GM21723 (cell line): Measurements from ENCODE around the gene CFAP99.
A peak's percentile ranks its signal among the peaks of the same experiment; 100 is the strongest.

Experiments used
- ATAC-seq: cut with Tn5 transposase; IDR thresholded peaks from one replicate; pipeline ENCODE4 v1.9.1; 2021; ENCODE audit warnings: mild to moderate bottlenecking, moderate library complexity; ENCODE audit not compliant: unreplicated experiment

The CFAP99 gene

DNA sequence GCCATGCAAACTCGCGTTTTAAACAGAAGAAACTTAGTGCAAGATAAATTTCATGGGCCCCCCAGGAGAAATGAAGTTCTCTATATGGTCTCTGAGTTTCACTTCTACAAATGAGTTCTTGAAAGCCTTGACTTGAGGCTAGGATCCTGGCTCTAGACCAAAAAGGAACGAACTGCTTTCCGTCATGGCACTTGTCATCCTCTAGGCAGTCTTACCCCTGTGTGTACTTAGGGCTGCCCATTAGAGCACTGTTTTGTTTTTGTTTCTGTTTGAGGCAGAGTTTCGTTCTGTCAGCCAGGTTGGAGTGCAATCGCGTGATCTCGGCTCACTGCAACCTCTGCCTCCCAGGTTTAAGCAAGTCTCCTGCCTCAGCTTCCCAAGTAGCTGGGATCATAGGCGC, 79.2 kb downstream of the CFAP99 start:
- peak; percentile 89 for ATAC-seq

DNA sequence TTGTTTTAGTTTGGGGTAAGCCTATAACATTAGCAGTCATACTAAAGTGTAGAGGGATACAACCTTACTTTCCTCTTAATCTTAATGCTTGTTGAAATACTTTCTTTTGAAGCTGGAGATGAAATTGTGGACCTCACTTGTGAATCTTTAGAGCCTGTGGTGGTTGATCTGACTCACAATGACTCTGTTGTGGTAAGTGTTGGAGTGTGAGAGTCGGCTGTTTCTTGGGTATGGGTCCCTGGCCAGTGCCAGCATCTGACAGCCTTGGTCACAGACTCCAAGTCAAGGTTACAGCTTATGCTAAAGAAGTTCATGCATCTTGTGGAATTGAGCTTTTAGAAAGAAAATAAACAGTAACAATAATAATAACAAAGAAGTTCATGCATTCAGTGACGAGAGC, 81.8 kb downstream of the CFAP99 start:
- ATAC-seq, result no peak

DNA sequence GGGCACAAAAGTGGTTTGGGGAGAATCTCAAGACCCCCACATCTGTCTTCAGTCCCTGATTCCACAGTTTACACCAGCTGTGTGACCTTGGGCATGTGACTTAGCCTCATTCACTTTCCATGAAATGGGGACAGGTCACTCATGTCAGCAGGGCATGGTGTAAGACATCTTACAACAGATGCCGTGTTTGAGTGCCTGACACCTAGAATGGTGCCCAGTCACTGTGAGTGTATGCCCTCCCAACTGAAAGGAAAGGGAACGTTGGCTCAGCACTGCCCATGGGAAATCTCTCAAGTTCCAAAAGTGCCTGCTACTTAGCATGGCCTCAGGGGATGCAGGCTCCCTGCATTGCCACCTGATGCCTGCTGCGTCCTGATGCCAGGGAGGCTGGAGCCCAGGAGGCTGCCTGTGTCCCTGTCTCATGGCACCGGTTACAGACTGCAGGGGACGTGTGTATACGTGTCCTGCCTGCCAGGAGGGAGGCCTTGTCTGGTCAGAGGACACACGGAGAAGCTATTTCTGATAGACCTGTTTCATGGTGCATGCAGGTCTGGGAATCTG, 82.4 kb downstream of the CFAP99 start:
- ATAC-seq, result no peak

DNA sequence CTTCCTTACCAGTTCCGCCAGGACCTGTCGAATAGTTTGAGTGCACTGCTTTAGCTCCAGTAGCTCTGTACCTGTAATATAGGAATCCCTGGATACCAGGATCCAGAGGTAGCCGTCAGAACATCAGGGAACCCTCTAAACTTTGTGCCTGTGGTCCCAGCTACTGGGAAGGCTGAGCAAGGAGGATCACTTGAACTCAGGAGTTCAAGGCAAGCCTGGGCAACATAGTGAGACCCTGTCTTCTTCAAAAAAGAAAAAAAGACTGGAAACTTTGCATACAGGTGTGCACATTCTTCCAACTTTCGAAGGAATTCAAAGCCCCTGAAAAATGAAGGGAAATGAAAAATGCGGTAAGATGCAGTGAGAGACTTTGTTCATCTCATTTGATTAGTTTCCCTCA, 85.1 kb downstream of the CFAP99 start:
- ATAC-seq, result no peak

DNA sequence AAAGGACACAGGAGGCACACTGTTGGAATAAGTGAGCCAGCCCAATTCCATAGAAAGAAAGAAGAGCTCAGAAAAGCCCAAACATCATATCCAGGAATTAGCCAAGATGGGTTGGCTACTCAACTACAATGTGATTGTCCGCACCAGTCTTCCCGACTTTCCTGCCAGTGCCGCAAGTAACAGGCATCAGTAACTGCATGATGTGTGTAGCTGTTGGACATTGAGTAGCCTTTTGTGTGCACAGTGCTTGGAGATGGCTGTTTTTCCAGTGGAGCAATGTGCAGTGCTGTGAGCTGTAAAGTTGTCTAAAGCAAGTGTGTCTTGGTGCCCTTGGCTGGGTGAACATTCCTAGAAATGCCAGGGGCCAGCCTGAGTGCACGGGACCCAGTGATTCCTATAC, 88.5 kb downstream of the CFAP99 start:
- ATAC-seq, result no peak

DNA sequence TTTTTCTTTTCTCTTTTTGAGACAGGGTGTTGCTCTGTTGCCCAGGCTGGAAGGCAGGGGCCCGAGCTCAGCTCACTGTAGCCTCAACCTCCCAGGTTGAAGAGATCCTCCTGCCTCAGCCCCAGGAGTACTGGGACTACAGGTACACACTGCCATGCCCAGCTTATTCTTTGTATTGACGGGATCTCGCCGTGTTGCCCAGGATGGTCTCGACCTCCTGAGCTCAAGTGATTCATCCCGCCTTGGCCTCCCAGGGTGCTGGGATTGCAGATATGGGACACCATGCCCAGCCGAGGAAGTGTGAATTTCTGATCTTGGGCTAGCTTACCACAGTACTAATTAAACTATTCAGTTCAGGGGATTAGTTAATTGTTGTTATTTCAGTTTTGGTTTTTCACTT, 89.1 kb downstream of the CFAP99 start:
- ATAC-seq, result no peak

DNA sequence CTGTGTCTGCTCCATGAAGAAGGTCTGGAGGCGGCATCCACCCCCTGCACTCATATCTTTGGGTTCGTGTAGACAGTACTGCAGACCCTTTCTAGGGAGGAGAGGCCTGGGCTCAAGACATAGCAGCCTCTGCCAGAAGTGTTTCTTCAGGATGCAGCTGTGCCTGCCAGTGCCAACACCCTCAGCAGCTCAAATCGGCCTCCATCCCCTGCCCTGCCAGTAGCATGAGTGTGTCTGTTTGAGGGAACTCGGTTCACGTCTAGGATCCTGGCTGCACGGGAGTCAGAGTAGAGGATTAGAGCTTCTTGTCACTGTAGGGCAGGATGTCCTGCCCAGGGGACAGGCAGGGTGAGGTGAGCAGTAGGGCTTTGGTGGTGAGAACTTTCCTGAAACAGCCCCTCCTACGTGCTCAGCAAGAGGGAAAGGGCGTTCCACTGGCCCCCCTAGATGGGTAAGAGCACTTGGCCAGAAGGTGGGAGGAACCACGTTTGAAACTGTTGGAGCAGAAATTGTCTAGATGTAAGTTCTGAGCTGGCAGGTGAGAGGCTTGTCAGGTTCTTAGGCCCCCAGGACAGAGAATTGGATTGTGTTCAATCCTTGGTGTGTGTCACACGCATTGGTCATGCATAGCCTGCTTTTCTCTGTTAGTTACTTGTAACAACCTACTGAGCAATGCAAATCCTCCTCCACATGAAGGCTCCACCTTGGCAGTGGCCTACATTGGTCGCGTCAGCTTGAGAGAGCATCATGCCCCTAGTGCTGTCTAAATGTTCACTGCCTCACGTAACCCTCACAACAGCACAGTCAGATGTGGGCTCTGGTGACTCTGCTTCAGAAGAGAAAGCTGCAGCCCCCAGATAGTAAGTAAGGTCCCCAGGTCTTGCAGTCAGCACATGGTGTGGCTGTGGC, 91.8 kb downstream of the CFAP99 start:
- ATAC-seq, result no peak

DNA sequence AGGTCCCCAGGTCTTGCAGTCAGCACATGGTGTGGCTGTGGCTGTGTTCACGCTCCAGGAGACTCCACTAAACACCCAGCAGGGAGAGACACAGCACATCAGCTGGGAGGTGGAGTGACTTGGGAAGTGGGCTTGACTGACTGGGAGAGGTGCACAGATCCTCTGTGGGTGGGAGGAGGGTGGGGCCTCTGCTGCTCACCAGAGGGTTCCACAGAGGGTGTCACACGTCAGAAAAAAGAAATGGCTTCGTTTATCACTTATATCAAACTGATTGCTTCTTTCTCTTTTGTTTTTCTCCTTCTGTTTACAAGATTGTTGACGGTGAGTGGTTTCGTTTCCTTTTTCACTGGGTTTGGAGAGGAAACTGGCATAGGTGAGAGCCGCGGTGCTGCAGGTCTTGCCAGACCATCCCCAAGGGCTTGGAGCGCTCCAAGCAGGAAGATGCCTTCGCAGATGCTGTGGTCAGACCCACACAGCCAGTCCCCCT, 92.9 kb downstream of the CFAP99 start:
- no peak for ATAC-seq
